ENCODE measurements around the gene ZNF74.
"Not testable (repeated sequence)": the region's sequence is repeated elsewhere in the genome, so short reads cannot be mapped to it uniquely, and the experiment has no call there.

ZNF74 gene

GRCh38 chr22:20400606-20401375 lies 6.8 kb downstream of the ZNF74 start:
- DNase-seq (ENCODE audit: low read depth) = no peak

- DNase-seq (ENCODE audit: low read depth) = no peak
Observed at GRCh38 chr22:20401376-20402014, 7.5 kb downstream of the ZNF74 start.

DNA sequence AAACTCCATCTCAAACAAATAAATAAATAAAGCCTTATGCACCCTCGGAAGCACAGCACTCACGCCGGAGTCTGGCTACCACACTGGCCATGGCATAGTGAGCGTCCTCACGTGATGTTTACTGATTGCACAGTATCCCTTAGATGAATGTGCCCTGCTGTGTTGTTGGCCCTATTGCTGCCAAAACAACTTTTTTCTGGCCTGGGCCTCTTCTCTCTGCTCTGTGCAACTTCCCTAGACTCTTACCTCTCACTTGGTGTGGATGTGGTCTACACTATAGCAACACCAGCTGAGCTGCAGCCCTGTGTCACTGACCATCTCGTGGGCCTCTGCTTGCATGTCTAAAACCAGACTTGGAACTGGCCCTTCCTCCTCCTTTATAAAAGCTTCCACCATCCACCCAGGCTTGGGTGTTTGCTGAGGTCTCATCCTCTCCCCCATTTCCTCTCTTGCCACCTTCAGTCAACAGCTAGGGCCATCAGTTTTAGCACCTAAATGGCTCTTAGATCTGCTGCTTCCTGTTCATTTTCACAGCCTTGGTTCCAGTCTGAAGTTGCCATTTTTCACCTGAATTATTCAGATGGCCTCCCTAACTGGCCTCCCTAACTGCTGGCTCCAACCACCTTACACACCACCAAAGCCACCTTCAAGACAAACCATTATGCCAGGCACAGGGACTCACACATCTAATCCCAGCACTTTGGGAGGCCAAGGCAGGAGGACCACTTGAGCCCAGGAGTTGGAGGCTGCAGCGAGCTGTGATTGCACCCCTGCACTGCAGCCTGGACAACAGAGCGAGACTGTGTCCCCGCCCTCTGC lies 9.2 kb downstream of the ZNF74 start:
- DNase-seq (ENCODE audit: low read depth) = no peak

GRCh38 chr22:20403779-20404140 lies 9.8 kb downstream of the ZNF74 start:
- no peak for DNase-seq (ENCODE audit: low read depth)

DNA sequence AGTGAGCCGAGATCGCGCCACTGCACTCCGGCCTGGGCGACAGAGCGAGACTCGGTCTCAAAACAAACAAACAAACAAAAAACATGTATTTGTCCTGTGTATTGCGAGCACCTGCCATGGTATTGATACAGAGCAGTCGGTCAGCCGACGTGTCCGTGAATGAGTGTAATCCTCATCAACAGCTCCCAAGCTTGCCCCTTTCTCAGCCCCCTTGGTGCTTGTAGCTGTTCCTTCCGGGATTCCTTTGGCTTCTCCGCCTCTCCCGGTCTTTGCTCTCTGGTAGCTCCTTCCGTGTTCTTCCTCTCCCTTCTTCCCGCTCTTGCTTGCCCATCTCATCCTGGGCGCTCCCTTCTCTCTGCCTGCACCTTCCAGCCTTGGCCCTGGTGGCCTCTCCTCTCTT lies 10.9 kb downstream of the ZNF74 start:
- no peak for DNase-seq (ENCODE audit: low read depth)

DNA sequence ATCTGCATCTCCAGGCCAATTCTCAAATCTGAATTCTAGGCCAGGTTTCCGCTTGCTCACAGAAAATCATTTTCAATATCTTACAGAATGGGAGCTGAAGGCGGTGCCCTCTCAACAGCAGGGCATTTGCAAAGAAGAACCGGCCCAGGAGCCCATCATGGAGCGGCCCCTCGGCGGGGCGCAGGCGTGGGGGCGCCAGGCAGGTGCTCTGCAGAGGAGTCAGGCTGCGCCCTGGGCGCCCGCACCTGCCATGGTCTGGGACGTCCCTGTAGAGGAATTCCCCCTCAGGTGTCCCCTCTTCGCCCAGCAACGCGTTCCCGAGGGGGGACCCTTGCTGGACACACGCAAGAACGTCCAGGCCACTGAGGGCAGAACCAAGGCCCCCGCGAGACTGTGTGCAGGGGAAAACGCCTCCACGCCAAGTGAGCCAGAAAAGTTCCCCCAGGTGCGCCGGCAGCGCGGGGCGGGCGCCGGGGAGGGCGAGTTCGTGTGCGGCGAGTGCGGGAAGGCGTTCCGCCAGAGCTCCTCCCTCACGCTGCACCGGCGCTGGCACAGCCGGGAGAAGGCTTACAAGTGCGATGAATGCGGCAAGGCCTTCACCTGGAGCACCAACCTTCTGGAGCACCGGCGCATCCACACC lies 11.5 kb downstream of the ZNF74 start:
- no peak for DNase-seq (ENCODE audit: low read depth)

DNA sequence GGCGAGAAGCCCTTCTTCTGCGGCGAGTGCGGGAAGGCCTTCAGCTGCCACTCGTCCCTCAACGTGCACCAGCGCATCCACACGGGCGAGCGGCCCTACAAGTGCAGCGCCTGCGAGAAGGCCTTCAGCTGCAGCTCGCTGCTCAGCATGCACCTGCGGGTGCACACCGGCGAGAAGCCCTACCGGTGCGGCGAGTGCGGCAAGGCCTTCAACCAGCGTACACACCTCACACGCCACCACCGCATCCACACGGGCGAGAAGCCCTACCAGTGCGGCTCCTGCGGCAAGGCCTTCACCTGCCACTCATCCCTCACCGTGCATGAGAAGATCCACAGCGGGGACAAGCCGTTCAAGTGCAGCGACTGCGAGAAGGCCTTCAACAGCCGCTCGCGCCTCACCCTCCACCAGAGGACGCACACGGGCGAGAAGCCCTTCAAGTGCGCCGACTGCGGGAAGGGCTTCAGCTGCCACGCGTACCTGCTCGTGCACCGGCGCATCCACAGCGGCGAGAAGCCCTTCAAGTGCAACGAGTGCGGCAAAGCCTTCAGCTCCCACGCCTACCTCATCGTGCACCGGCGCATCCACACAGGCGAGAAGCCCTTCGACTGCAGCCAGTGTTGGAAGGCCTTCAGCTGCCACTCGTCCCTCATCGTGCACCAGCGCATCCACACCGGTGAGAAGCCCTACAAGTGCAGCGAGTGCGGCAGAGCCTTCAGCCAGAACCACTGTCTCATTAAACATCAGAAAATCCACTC lies 12.2 kb downstream of the ZNF74 start:
- no peak for DNase-seq (ENCODE audit: low read depth)

DNA sequence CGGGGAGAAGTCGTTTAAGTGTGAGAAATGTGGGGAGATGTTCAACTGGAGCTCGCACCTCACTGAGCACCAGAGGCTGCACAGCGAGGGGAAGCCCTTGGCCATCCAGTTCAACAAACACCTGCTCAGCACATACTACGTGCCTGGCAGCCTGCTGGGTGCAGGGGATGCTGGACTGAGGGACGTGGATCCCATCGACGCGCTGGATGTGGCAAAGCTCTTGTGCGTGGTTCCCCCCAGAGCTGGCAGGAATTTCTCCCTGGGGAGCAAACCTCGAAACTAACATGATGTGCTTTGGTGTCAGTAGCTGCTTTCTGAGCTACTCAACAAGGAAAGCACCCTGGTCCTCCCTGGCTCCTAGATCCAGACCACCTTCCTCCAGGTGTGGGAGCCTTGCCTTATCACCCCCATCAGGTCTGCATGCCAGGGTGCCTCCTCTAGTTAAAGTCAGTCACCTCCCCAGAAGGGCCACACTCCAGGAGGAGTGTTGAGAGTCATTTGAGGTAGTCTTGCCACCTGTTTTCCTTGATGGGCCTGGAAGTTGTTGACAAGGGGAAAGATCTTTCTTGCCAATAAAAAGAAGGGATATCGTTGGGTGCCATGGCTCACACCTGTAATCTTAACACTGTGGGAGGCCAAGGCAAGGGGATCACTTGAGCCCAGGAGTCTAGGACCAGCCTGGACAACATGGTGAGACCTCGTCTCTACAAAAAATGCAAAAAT lies 12.9 kb downstream of the ZNF74 start:
- DNase-seq (ENCODE audit: low read depth) = no peak

DNA sequence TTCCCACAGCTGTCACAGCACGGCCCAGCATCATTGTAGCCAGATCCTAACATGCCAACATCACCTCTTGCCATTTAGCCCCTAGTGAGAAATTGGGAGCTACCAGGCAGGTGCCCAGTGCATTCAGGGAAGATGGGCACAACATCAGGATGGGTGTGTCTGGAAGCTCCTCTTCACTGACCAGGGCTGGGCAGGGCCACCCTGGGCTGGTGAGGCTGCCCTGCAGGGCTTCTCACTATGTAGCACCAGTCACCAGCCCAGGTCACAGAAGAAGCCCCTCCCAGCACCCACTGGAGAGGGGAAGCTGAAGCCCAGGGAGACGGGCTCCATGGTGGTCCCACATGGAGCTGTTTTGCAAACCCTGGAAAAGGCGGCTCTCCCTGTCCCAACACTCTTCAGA lies 13.9 kb downstream of the ZNF74 start:
- no peak for DNase-seq (ENCODE audit: low read depth)

DNA sequence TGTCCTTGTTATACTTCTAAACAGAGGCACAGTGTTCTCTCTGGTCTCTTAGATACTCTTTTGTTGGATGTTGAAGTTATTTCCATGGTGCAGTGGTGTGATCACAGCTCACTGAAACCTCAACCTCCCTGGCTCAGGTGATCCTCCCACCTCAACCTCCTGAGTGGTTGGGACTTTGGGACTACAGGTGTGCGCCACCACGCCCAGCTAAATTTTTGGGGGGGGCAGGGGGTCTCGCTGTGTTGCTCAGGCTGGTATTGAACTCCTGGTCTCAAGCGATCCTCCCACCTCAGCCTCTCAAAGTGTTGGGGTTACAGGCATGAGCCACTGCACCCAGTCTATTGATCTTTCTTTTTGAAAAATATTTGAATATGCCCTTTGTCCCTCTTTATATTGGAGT lies 14.9 kb downstream of the ZNF74 start:
- no peak for DNase-seq (ENCODE audit: low read depth)

DNA sequence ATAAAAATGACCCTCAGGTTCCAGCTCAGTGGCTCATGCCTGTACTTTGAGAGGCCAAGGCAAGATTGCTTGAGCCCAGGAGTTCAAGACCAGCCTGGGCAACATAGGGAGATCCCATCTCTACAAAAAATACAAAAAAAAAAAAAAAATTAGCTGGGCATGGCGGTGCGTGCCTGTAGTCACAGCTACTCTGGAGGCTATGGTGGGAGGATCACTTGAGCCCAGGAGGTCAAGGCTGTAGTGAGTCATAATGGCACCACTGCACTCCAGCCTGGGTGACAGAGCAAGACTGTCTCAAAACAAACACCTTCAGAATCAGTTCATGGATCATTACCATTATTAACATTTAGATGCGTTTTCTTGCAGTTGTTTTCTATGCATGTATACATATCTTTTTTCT lies 15.4 kb downstream of the ZNF74 start:
- not testable (repeated sequence) for DNase-seq (ENCODE audit: low read depth)

DNA sequence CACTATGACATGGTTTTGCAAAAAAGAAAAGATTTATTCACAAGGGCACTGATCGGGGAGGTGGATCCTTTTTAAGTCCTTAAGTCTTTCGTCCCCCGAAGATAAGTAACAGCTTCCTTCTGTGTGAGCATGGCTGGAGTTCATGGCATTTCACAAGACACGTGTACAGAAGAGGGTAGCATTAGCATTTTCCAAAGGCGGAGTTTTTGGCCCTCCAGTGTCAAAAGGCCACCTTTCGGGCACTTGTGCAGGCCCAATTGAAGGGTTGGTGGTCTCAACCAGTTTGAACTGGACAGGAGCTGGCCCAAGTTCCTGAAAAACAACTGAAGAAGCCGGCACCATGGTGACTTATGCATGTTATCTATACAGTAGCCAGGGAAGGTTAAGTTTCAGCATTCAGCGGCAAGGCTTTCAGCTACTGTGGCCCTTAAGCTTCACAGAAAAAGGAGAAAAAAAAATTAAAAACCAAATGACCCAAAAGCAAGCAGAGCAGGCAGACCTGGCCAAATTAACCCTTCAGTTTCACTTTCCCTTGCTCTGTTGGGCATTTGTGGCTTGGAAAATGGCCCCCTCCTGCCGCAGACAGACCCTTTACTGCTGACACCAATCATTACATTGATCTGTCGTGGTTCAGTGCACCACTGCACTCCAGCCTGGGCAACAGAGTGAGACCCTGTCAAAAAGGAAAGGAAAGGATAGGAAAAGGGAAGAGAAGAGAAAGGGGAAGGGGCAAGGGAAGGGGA lies 18.7 kb downstream of the ZNF74 start:
- no peak for DNase-seq (ENCODE audit: low read depth)

GRCh38 chr22:20413217-20414058 lies 19.5 kb downstream of the ZNF74 start:
- no peak for DNase-seq (ENCODE audit: low read depth)

GRCh38 chr22:20414059-20414440 lies 20.1 kb downstream of the ZNF74 start:
- DNase-seq (ENCODE audit: low read depth) = no peak

GRCh38 chr22:20414450-20414849 lies 20.5 kb downstream of the ZNF74 start:
- DNase-seq (ENCODE audit: low read depth) = no peak

DNA sequence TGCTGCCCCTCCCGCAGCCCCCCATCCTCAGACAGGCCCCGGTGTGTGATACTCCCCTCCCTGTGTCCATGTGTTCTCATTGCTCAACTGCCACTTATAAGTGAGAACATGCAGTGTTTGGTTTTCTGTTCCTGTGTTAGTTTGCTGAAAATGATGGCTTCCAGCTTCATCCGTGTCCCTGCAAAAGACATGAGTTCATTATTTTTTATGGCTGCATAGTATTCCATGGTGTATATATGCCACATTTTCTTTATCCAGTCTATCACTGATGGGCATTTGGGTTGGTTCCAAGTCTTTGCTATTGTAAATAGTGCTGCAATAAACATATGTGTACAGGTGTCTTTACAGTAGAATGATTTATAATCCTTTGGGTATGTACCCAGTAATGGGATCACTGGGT lies 21.3 kb downstream of the ZNF74 start:
- not testable (repeated sequence) for DNase-seq (ENCODE audit: low read depth)

DNA sequence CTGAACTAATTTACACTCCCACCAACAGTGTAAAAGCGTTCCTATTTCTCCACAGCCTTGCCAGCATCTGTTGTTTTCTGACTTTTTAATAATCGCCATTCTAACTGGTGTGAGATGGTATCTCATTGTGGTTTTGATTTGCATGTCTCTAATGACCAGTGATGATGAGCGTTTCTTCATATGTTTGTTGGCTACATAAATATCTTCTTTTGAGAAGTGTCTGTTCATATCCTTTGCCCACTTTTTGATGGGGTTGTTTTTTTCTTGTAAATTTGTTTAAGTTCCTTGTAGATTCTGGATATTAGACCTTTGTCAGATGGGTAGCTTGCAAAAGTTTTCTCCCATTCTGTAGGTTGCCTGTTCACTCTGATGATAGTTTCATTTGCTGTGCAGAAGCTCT lies 21.7 kb downstream of the ZNF74 start:
- DNase-seq (ENCODE audit: low read depth) = not testable (repeated sequence)

- peak; percentile 38 for DNase-seq (ENCODE audit: low read depth)
Observed at GRCh38 chr22:20418211-20418788, 24.3 kb downstream of the ZNF74 start.

GRCh38 chr22:20419664-20419951 lies 25.7 kb downstream of the ZNF74 start:
- DNase-seq (ENCODE audit: low read depth) = no peak
